H54 (cell line): ENCODE measurements around the gene NRXN2.

ENCODE experiments used
- DNase-seq: peaks from one replicate; pipeline ENCODE4 v3.0.0; 2011; ENCODE audit warnings: low spot score, mixed read lengths; ENCODE audit not compliant: insufficient read length
- FAIRE-seq: peaks from 3 replicates; lab custom pipeline; 2011; peaks lifted over from hg19 to GRCh38; lab: Jason Lieb, UNC
- POLR2A ChIP-seq: IDR thresholded peaks from 2 replicates; pipeline ENCODE4 v1.6.1; 2011; ENCODE audit warnings: low read depth, mild to moderate bottlenecking, low read length

NRXN2 gene

DNA sequence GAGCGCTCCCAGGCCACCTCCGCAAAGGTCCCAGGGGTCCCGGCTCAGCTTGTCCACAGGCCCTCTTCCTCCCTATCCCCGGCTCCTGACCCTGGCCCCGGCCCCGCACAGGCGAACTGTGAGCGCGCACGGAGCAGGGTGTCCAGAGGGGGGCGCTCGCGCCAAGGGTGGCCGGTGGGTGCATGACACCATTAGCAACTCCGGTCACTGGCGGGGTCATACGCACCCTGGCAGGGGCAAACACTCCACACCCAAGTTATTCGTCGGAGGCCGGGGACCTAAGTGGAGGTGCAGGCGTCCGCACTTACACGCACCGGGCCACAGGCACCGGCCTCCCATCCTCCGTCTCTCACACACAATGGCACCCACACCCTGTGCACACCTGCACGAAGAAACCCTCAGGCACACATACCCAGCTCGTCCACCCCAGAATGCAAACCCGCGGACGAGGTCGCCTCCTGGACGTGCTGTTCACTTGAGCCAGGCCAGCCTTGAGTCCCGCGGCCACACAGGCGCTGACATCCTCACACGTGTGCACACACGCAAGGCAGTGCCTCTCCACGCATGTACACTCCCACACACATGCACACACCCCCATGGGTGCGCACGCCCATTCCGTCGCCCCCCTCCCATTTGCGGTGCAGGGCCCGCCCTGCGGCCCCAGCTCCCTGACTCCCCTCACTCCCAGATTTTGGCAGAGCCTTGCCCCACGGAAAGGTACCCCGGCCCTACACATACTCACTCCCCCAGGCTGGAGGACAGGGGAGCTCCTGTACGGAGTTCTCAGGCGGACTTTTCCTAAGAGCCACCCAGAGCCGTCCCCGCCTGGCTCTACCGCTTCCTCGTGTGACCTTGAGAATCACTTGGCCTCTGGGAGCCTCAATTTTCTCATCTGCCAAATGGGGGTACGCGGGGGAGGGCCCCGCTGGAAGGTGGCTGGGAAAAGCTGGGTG is 20.9 kb upstream of the NRXN2 start, which contains the start of gene RASGRP2:
RASGRP2 (minus strand) TSS at position 552 of the 953 bp plus-strand sequence. CDS start 1,276 bp downstream, outside the sequence.
- FAIRE-seq (no peak), DNase-seq (peak; percentile 80)
- no peak for TF ChIP-seq POLR2A

DNA sequence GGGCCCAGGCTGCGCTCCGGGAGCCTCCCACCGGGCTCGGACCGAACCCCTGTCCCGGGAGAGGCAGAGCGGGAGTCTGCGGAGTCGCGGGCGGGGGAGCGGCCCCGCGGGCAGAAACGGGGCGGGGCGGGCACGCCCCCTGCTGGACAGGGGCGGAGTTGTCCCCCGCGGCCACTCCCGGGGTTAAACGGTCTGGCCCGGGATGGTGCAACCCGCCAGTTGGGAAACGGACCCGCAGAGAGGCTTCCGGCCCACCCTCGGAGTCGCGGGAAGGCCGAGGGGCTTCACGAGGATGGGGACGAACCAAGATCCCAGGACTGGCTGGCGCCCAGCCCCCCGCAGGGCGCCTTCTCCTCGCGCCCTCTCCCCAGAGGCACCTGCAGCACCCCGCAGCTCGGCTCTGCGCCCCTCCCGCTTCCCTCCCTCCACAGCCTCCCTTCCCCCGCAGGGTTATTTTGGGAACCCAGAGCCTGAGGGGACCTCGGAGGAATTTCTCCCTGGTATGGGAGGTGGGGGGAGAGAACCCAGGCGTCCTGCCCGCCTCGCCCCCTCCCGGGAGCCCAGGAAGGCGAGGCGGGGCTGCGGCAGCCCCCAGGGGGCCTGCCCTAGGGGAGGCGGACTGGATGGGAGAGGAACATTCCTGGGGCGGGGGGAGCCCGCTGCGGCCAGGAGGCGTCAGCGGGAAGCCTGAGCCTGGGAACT is 20.0 kb upstream of the NRXN2 start:
- no peak for FAIRE-seq
- TF ChIP-seq POLR2A, result no peak
- DNase-seq, result peak; percentile 96

DNA sequence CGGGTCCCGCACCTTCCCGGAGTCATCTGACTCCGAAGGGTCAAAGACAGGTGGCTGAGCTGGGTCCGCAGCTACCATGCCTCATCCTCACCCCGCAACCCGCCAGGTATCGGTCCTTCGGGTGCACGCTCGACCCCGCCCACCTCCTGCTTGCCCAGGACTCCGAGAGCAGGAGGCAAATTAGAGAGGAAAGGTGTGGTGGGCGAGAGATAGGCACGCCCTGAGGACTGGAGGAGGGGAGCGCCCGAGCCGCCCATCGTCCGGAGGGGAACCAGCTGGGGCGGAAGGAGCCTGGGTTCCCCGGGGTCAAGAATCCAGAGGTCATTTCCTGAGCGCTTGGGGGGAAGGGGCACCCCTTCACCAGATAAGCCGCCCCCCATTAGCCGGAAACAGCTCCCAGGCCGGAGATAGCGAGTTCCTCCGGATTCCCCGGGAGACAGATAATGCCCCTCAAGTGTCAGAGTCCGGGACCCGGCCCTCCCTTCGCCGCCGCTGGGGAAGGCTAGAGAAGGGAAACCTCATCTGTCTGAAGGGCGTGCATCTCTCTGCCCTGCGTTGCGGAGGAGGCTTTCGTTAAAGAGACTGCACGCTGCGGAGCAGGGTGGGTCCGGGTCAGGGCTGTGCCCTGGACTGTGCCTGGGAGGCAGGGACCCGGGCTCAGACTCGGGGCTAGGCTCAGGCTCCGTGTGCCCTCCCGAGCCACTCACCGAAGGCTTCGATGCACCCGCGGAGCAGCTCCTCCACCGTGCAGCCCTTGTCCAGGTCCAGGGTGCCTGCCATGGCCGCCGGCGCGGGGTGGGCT is 19.3 kb upstream of the NRXN2 start:
- FAIRE-seq (no peak), DNase-seq (no peak)
- TF ChIP-seq POLR2A, result no peak

DNA sequence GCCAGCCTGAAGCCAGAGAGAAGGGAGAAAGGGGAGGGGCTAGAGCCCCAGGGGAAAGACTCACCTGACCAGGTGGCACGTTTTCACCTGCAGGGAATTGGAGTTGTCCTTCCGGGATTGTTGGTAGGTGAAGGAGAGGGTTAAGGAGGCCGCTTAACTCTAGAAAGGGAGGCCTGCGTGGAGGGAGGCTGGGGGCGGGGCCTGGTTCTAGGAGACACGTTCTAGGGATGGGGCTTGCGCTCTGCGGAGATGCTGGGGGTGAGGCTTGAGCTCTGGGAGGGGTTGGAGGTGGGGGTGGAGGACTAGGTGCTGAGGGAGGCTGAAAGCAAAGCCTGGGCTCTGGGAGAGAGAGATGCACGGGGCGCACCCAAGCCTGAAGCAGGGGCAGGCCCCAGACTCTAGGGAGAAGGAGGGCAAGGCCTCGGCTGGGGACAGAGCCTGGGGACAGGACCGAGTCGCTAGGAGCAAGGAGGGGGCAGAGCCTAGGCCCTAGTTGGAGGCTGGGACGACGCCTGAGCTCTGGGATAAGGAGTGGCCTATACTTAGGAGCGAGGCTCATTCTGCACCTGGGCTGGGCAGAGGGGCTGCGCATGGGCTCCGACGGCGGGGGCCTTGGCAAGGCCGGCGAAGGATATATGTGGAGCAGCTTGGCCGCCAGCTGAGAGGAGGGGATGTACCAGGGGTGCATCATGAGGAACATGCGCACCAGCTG is 18.5 kb upstream of the NRXN2 start:
- DNase-seq (no peak), FAIRE-seq (no peak)
- no peak for TF ChIP-seq POLR2A

DNA sequence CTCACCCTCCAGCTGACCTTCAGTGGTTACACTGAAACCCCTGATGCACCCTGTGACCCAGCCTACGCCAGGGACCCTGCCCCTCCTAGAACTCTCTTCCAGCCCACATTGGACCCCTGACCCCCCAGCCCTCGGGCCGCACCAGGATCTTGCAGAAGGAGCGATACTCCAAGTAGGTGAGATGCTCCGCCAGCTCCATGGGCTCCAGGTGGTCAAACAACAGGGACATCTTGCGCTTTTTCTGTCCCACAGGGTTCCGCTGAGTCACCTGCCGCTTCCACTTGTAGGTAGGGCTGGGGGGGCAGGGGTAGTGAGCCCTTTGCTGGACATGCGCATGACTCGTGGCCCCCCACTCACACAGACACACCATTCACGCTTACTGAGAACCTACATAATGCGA is 16.9 kb upstream of the NRXN2 start:
- no peak for FAIRE-seq
- no peak for TF ChIP-seq POLR2A

DNA sequence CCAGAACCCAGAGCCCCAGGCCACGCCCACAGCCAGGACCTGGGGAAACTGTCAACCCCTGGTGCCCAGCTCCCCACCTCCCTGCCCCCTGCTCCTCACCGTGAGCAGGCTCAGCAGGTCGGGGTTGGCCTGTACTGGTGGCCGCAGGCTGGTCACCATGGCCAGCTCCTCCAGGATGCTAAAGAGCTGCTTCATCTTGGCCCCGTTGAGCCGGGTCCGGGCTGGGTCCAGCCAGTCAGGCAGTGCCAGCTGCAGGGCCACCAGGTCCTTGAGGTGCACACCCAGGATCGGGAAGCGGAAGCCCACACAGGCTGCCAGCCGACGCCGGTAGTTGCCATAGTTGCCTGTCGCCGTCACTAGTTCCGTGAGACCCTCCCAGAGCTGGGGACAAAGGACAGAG is 13.7 kb upstream of the NRXN2 start:
- no peak for TF ChIP-seq POLR2A
- DNase-seq, result no peak
- no peak for FAIRE-seq

More for the DNA sequence above, 16.9 kb upstream of the NRXN2 start:
- no peak for DNase-seq

DNA sequence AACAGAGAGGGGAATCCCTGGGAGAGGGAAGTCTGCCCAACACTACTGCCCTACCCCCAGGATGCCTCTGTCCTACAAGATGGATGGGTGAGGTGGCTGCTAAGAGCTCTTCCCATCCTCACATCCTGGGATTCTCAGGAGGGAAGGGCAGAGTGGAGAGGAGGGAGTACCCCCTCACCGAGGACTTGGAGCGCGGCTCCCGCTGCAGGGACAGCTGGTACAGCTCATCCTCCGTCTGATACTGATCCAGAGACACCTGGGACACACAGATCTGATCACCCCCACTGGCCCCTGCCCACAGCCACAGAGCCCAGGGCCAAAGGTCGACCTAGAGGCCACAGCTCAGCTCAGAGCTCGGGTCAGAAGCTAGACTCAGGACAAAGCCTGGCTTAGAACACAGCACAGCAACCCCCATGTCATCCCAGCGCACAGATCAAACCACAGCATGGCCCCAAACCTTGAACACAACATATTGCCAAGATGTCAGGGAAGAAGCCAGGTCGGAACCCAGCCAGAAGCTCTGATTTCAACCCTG is 12.8 kb upstream of the NRXN2 start:
- no peak for TF ChIP-seq POLR2A
- no peak for FAIRE-seq
- no peak for DNase-seq

DNA sequence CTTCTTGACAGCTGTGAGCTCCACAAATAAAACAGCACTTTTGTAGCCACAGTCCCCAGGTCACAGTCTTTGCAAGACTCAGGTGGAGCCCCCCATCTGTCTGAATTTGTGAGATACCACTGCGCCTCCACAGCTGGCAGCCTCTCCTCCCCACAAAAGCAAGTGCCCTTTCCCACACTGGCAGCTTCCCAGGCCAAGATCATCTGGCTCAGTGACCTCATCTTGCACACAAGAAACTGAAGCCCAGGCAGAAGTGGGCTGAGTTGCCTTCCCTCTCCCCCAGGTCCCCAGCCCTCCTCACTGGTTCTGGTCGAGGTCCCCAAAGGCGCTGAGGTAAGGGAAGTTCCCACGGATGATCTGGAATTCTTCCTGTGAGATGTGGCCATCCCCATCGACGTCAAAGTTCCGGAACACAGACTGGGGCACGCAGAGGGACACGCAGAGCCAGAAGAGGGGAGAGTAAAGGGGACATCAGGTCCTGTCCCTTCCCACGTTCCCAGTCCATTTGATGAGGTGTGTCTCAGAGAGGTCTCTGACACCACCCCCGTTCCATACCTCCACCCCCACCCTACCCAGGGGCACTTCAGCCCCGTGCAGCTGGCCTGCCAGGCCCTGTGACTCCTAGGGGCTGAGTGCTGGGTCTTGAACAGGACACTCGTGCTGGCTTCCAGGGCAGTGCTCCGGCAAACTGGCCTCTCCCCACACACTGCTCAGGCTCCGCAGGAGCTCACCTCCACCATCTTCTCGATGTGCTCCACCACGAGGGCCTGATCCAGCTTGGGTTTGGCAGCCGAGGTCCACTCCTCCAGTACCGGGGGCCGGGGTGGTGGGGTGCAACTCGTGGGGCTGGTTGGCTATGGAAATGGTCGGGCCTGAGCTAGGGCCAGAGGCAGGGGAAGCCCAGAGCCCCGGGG is 12.1 kb upstream of the NRXN2 start:
- TF ChIP-seq POLR2A, result no peak
- FAIRE-seq, result no peak
- no peak for DNase-seq

DNA sequence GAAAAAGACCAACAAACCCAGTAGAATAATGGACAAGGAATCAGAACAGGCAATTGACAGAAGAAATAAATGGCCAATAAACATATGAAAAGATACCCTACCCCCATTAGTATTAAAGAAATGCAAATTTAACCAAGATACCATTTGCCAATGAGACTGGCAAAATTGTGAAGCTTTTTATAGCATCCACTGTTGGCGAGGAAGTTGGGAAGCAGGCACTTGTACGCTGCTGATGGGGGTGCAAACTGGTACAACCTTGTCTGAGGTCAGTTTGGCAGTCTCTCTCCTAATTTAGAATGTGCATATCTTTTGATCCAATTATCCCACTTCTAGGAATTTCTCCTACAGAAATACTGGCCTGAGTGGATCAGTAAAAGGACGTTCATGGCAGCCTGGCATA is 8.6 kb upstream of the NRXN2 start:
- no peak for TF ChIP-seq POLR2A
- DNase-seq (no peak), FAIRE-seq (no peak)

DNA sequence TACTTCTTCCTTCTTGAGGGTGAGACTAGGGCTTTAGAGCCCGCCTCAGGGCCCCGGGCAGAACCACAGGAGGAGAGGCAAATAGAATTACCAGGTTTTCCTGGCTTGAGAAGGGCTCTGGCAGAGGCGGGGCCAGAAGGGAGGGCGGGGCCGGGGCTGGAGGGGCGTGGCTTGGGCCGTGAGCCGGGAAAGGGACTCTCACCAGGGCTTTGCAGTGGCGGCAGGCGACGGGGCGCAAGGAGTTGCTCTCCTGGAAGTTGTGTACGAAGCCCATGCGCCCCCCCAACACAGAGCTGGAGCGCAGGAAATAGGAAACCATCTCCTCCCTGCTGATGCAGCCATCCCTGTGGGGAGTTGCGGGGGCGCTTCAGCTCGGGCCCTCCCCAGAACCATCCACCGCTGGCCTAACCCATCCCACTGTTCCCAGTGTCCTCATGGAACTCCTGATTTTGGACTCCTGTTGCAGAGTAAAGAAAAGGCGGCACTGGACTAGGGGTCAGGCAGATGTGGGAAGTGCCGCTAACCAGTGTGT is 6.9 kb upstream of the NRXN2 start:
- DNase-seq (no peak), FAIRE-seq (no peak)
- no peak for TF ChIP-seq POLR2A

DNA sequence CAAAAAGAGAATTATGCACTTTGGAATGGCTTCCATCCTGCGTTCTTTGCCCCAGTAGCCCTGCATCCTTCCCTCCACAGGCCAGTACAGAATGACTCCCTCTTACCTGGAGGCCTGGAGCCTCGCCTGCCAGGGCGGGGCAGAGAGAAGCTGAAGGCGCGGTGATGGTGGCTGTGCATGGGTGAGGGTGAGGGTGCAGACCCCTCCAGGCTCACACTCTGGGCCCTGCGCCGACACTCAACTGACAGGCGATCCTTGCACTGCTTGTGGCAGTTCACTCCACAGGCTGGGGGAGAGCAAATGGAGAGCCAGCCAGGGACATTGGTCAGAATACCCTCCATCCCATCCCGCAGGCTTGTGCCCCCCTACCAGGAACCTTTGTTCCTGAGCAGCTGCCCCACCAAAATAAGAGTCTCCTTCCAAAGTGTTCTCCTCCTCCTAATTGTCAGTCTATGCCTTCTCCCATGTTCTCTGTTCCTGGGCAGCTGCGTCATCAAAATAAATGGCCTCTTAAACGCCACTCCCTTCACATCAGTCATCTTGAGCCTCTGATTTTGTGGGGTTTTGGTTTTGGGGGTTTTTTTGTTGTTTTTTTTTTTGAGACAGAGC is 5.9 kb upstream of the NRXN2 start:
- TF ChIP-seq POLR2A, result no peak
- DNase-seq (no peak), FAIRE-seq (no peak)

DNA sequence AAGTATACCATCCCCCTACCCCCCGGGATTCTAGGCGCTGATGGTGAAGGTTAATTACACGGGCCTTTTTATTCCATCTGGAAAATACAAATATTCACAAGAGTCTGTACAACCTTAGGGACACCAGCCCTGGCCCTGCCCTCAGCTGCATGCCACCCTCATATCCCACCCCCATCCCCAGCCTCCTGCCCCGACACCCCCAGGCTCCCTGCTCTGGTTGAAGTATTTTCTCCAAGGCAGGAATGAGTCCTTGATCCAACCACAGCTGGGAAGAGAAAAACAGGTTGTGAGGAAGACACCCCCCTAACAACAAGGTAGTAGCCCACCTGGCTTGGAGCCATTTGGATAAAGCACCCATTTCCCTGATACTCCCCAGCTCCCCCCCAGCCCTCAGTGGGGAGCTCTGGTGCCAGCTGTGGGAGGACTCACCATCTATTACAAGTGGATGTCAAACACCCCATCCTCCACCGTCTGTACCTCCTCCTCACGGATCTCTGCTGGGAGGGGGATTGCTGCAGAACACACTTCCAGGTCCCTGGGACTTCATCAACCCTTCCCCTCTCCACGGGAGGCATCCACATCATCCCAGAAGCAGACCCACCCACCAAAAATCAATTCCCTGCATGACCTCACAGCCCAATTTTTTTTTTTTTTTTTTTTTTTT is 4.0 kb upstream of the NRXN2 start:
- TF ChIP-seq POLR2A, result no peak
- no peak for FAIRE-seq
- no peak for DNase-seq
